ENCODE data around the gene REST. TPM values are rescaled to one million over a fixed set of nuclear protein-coding genes. Genes with fewer than 3 reads are reported as not detected.

The REST gene
- polyA plus RNA-seq, 2 of the 4 experiments (the other 2 are of a cell fraction) = 8.8 to 18.6 TPM

DNA sequence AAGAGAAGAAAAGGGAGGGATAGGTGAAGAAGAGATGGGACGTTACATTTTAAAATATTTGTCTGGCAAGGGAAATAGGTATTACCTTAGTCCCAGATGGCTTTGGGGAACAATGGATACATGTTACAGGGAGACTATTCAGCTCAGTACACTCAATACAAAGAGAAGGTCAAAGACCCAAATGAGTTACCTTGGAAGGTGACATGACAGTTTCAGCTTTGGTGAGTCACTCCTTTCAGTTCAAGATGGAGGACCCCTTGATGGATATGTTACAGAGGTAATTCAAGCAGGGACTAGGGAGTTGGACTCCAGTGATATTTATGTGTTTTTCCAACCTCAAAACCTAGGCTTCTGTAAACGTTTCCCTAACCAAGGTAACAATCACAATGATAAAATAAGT, 64.7 kb downstream of the REST start:
- H3K4me3 ChIP-seq = no peak overlapping the region
- CTCF ChIA-PET = no interaction called here
- H3K4me1 ChIP-seq = peaks cover 4% of the 10 kb centered on the region; the same call in 2 of the 3 replicates
- no peak overlapping the region for H3K27ac ChIP-seq
- DNase-seq (ENCODE audit: low read depth in 1 of 2, low spot score in 1 of 2) (no peak), FAIRE-seq (no peak), ATAC-seq (no peak)
- H3K4me2 ChIP-seq = no peak overlapping the region
- H3K9me3 ChIP-seq = no peaks in the 10 kb centered on the region
- POLR2A ChIA-PET = no interaction called here
- TF ChIP-seq, protein P1, sequence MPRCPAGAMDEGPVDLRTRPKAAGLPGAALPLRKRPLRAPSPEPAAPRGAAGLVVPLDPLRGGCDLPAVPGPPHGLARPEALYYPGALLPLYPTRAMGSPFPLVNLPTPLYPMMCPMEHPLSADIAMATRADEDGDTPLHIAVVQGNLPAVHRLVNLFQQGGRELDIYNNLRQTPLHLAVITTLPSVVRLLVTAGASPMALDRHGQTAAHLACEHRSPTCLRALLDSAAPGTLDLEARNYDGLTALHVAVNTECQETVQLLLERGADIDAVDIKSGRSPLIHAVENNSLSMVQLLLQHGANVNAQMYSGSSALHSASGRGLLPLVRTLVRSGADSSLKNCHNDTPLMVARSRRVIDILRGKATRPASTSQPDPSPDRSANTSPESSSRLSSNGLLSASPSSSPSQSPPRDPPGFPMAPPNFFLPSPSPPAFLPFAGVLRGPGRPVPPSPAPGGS (IDR thresholded peaks at IDR 0.05) = no peak
- TF ChIP-seq, protein P2, sequence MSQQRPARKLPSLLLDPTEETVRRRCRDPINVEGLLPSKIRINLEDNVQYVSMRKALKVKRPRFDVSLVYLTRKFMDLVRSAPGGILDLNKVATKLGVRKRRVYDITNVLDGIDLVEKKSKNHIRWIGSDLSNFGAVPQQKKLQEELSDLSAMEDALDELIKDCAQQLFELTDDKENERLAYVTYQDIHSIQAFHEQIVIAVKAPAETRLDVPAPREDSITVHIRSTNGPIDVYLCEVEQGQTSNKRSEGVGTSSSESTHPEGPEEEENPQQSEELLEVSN (IDR thresholded peaks at IDR 0.05; ENCODE audit: borderline replicate concordance, low read depth) = no peak
- TF ChIP-seq CHD2 (IDR thresholded peaks at IDR 0.05; ENCODE audit: low read length, partially characterized antibody) = no peak
- TF ChIP-seq TFCP2L1 (CRISPR knock-in tag; IDR thresholded peaks at IDR 0.05) = no peak
- TF ChIP-seq GATA3 (IDR thresholded peaks at IDR 0.05; ENCODE audit: borderline replicate concordance) = no peak
- TF ChIP-seq CBX8 (IDR thresholded peaks at IDR 0.05) = no peak
- no peak for TF ChIP-seq NFE2L2 (conservative IDR thresholded peaks at IDR 0.05; ENCODE audit: low read length)
- TF ChIP-seq HOXB5 (CRISPR knock-in tag; IDR thresholded peaks at IDR 0.05) = no peak
- no peak for TF ChIP-seq KDM5A (IDR thresholded peaks at IDR 0.05)
- no peak for TF ChIP-seq HOXB13 (CRISPR knock-in tag; IDR thresholded peaks at IDR 0.05; ENCODE audit: low read depth)
- no peak for TF ChIP-seq HOXA7 (CRISPR knock-in tag; IDR thresholded peaks at IDR 0.05)
- no peak for TF ChIP-seq MYC (IDR thresholded peaks at IDR 0.05; ENCODE audit: borderline replicate concordance, low read length)
- TF ChIP-seq EP300 (IDR thresholded peaks at IDR 0.05) = no peak
- TF ChIP-seq, protein P3, sequence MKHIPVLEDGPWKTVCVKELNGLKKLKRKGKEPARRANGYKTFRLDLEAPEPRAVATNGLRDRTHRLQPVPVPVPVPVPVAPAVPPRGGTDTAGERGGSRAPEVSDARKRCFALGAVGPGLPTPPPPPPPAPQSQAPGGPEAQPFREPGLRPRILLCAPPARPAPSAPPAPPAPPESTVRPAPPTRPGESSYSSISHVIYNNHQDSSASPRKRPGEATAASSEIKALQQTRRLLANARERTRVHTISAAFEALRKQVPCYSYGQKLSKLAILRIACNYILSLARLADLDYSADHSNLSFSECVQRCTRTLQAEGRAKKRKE (CRISPR knock-in tag; IDR thresholded peaks at IDR 0.05; ENCODE audit: low read depth) = no peak
- WGBS (ENCODE audit: missing lambda C conversion rate) = 91% methylated on average over 2 of the region's 2 CpGs

DNA sequence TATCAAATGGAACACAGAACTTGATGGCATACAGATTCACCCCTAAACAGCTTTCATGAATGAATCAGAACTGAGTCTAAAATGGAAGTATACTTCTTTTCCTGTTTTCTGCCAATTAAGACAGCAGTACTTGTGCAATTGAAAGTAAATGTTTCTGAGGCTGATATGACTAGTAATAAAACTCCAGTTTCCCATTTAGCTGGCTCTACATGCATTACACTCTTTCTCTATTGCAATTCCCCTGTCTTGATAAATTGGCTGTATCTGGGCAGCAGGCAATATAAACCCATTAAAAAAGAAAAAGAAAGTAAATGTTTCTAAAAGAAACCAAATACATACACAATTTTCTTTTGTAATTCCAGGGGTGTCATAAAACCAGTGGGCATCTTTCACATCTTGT, 65.1 kb downstream of the REST start:
- DNase-seq (ENCODE audit: low read depth in 1 of 2, low spot score in 1 of 2) (no peak), FAIRE-seq (no peak), ATAC-seq (no peak)
- H3K27ac ChIP-seq = no peak overlapping the region
- H3K4me2 ChIP-seq = no peak overlapping the region
- H3K4me3 ChIP-seq = no peak overlapping the region
- TF ChIP-seq HOXA7 (CRISPR knock-in tag; IDR thresholded peaks at IDR 0.05) (no peak), EHF (CRISPR knock-in tag; IDR thresholded peaks at IDR 0.05) (no peak), ZNF302 (CRISPR knock-in tag; IDR thresholded peaks at IDR 0.05) (no peak), GATA3 (IDR thresholded peaks at IDR 0.05; ENCODE audit: borderline replicate concordance) (no peak), FOSB (CRISPR knock-in tag; IDR thresholded peaks at IDR 0.05) (no peak), ZSCAN20 (CRISPR knock-in tag; IDR thresholded peaks at IDR 0.05) (no peak), SMC3 (IDR thresholded peaks at IDR 0.05) (no peak), CHD2 (IDR thresholded peaks at IDR 0.05; ENCODE audit: low read length, partially characterized antibody) (no peak), NR3C1 (IDR thresholded peaks at IDR 0.05) (no peak), FOXS1 (CRISPR knock-in tag; IDR thresholded peaks at IDR 0.05) (no peak), HOXB5 (CRISPR knock-in tag; IDR thresholded peaks at IDR 0.05) (no peak), EHMT2 (IDR thresholded peaks at IDR 0.05; ENCODE audit: low read depth) (no peak), HEYL (CRISPR knock-in tag; IDR thresholded peaks at IDR 0.05) (no peak), ESRRA (IDR thresholded peaks at IDR 0.05; ENCODE audit: borderline replicate concordance, low read length) (no peak), TP53 (CRISPR knock-in tag; IDR thresholded peaks at IDR 0.05) (no peak)
- TF ChIP-seq, protein P4, sequence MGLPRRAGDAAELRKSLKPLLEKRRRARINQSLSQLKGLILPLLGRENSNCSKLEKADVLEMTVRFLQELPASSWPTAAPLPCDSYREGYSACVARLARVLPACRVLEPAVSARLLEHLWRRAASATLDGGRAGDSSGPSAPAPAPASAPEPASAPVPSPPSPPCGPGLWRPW (IDR thresholded peaks at IDR 0.05) = no peak
- TF ChIP-seq, protein P5, sequence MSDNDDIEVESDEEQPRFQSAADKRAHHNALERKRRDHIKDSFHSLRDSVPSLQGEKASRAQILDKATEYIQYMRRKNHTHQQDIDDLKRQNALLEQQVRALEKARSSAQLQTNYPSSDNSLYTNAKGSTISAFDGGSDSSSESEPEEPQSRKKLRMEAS (IDR thresholded peaks at IDR 0.05) = no peak
- CTCF ChIA-PET = no interaction called here
- POLR2A ChIA-PET = no interaction called here
- no peaks in the 10 kb centered on the region for H3K9me3 ChIP-seq
- peaks cover 4% of the 10 kb centered on the region; the same call in 2 of the 3 replicates for H3K4me1 ChIP-seq
